HG02588 (cell line): ENCODE results near the gene ACOX3.
"Not testable (repeated sequence)": the region's sequence is repeated elsewhere in the genome, so short reads cannot be mapped to it uniquely, and the experiment has no call there.

Experiments
- ATAC-seq: cut with Tn5 transposase; IDR thresholded peaks from one replicate; pipeline ENCODE4 v1.9.1; 2021; ENCODE audit warnings: mild to moderate bottlenecking, moderate library complexity; ENCODE audit not compliant: unreplicated experiment

Gene ACOX3

DNA sequence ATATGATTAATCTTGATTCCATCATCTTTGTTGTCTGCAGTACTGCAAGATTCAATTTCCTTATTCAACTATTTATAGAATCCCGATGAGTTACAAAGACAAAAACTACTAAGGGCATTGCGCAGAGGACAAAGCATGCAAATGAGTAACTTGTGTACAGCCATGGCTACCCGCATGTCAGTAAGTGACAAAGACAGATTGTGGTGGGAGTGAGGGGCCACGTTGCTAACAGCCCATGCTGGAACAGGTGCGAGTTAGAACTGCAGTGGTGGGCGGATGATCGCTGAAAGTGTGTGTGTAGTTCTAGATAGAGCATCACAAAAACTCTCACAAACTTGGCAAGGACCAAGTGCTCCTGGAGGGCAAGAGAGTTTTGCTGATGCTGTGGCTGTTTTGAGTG, 49.5 kb downstream of the ACOX3 start:
- ATAC-seq = no peak

DNA sequence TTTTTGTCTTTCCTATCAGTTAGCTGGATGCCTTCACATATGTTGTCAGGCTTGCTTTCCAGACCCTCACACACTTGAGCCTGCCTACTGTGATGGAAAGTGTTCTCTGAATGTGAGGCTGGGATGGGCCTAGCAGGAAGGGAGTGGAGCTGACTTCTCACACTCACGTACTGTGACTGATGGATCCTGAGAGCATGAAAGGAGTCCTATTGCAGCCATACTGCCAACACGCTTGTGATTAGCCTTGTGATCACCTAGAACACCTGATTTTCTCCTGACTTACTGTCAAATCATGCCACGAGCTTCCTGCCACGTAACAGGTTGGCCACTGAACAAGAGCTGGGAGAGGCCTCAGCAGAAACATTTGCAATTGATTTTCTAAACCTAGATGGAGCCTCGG, 49.9 kb downstream of the ACOX3 start:
- no peak for ATAC-seq

DNA sequence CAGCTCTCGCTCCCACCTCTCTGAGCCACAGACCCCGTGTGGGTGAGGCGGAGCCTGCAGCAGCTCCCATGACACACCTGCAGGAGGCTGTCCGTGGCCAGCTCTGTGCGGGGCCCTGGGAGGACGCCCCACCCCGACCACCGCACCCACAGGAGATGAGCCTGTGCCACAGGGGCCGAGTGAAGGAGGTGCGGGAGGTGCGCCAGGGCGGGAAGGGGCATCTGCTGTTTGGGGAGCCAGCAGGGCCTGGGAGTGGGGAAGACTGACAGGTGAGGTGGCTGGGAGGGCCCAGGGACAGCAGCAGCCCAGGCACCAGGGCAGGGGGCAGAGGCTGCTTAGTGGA, 52.0 kb downstream of the ACOX3 start:
- ATAC-seq = no peak

DNA sequence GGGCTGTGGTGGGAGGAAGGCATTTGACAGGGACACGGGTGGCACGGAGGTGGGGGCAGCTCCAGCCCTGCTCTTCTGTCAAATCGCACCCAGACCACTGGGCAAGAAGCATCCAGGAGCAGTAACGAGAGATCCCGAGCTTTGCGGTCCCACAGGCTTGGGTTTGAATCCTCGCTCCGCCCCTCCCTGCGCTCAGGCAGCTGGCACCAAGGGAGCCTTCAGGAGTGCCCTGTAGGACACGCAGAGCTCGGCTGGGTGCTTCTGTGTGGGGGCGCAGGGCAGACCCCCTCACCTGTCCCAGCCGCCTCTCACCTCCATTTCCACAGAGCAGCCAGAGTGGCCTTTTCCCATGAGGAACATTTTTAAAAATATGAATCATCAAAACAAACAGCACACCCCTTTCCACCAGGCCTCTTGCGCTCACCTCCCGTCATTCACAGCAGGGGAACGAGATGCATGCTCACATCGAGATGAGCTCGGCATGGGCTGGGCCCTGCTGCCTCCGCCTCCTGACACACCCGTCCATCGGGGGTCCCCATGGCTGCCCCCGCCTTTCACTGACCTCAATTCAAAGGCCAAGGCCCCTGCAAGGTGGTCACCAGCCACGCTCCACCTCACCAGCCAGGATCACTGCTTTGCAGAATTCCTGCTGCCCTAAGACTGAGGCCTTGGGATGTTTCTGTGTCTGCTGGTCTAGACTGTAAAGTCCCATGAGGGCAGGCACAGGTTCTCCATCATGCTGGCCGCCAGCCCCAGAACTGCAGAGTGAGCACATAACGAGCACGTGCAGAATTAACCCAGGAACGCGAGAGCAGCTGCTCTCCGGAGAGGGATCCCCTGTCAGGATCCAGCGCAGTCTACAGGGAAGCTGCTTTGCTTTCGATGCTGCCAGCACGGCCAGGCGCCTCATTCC, 52.7 kb downstream of the ACOX3 start:
- ATAC-seq = no peak

DNA sequence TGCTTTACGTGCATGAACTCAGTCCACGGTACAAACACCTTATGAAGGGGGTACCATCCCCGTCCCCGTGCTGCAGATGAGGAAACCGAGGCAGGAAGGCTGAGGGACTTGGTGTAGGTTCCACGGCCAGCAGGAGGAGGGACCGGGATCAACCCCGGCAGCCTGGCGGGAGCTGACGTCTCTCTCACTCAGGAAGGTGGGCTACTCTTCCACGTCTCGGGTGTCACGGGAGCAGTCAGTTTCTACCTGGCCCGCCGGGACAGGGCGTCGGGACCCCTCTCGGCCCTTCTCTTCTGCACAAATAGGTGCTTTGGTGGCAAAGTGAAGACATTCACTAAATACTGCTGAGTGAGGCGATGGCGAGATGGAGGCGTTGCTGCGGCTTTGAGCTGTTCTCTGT, 53.3 kb downstream of the ACOX3 start:
- ATAC-seq = no peak

DNA sequence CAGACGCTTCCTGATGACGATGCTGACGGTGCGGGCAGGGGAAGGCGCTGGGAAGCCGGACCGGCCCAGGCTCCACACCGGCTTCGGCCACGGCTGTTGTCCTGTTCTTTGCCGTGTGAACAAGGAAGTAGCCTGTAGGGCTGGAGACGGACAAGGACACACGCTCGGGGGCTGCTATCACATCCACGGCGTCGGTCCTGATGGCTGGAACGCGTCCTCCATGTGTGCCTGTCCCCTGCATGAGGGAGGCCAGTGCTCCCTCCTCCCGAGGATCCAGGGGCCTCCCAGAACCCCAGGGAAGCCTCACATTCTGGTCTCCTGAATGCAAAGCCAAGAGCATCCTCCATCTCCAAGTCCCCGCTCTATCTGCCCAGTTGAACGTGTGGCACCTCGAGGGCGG, 53.8 kb downstream of the ACOX3 start:
- ATAC-seq = no peak

DNA sequence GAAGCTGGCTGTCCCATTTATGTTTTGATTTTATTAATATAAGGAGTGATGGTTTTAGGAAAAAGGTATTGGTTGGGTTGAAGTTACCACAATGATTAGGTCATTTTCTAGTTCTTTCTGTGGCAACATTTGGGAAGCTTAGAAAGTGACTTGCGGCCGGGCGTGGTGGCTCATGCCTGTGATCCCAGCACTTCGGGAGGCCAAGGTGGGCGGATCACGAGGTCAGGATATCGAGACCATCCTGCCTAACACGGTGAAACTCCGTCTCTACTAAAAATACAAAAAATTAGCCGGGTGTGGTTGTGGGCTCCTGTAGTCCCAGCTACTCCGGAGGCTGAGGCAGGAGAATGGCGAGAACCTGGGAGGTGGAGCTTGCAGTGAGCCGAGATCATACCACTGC, 54.4 kb downstream of the ACOX3 start:
- ATAC-seq = not testable (repeated sequence)

DNA sequence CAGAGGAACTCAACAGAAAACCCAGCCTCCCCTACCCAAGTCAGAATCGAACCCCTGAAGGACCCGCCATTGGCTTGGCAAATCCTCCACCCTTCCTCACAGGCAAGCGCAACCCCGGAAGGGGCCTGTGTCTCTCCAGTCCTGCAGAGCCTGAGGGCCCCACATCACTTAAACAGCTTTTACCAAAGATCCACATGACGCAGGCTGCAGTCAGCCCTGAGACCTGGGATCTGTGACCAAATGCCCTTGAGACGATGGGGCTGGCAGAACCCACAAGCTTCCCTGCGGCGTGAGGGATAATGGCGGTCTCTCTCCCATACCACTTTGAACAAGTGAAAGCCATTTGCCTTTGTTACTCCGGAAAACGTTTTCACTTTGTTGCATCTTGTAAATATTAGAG, 54.9 kb downstream of the ACOX3 start:
- ATAC-seq = no peak

DNA sequence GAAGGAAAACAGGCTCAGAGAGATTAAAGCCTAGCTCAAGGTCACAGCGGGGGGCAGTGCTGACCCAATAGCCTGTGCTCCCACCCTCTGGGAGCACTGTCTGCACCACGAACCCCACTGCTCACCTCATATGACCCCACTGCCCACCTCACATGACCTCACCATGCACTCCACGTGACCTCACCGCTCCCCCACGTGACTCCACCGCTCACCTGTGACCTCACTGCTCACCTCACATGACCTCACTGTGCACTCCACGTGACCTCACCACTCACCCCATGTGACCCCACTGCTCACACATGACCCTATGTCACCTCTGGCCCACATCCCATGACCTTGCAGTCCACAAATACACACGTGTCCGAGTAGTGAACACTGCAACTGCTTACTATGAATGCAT, 55.4 kb downstream of the ACOX3 start:
- ATAC-seq = no peak

DNA sequence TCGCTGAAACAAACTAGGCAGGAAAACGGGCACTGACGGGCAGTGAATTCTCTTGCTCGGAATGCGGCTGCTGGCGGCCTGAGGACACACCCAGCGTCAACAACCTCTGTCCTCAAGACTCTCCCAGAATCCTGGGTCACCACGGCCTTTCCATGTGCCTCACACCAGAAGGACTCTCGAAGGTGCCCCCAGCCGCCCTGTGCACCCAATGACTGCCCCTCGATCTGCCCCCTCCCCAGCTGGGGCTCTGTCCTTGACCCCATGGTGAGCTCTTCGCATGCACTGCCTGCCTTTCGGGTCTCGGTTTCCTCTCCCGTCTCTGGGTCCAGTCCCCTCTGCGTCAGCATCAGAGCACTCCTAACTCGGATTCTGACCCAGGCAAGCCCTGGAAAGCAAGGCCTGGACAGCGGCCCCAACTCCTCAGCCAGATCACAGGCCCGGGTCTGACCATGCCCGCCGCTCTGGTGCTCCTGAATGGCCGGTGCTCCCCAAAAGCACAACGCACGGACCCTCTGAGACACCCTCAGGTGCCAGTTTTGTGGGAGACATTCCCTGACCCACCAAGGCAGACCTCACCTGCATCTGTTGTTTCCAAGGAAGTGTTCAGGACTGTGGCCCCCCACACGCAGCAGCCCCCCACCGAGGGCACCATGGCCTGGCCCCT, 56.0 kb downstream of the ACOX3 start:
- ATAC-seq = no peak

DNA sequence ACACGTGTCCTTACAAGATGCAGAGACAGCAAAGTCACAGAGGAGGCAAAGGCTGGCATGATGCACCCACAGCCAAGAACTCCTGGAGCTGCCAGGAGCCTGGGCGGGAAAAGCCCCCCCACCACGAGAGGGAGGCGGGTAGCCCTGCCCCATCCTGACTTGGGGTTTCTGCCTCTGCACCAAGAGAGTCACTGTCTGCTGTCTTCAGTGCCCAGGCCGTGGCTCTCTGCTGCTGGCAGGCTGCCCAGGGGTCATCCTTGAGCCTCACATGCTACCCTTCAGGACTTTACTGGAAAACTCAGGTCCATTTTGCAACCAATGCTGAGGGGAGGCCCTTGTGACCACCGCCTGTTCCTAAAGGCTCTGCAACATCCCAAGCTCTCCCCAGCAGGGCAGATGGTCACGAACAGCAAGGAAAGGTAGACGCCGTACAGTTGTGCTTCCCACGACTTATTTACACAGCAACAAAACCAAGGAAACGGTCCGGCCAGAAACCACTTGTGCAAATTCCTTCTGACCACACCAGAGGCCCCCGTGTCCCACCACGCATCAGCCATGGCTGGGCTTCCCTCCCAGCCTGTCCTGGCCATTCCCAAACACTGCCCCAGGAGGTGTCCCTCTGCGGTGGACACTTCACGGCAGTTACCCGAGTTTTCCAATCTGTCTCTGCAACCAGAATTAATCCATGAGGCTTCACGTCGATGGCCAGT, 56.9 kb downstream of the ACOX3 start:
- no peak for ATAC-seq

DNA sequence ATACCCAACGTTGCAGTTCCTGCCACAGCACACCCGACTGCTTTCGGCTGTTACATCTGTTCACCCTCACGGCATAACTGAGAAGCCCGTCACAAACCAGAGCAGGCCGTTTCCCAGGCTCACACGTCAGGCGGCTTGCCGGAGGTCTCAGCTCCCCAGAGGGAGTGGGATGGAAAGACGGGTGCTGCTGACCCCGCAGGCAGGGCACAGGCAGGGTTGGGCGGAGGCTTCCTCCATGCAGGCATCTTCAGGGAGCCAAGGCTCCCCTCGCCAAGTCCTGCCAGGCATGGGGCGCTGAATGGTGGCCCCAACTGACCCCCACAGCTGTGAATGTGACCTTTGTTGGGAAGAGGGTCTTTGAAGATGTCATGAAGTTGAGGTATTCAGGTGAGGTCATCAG, 57.5 kb downstream of the ACOX3 start:
- no peak for ATAC-seq

DNA sequence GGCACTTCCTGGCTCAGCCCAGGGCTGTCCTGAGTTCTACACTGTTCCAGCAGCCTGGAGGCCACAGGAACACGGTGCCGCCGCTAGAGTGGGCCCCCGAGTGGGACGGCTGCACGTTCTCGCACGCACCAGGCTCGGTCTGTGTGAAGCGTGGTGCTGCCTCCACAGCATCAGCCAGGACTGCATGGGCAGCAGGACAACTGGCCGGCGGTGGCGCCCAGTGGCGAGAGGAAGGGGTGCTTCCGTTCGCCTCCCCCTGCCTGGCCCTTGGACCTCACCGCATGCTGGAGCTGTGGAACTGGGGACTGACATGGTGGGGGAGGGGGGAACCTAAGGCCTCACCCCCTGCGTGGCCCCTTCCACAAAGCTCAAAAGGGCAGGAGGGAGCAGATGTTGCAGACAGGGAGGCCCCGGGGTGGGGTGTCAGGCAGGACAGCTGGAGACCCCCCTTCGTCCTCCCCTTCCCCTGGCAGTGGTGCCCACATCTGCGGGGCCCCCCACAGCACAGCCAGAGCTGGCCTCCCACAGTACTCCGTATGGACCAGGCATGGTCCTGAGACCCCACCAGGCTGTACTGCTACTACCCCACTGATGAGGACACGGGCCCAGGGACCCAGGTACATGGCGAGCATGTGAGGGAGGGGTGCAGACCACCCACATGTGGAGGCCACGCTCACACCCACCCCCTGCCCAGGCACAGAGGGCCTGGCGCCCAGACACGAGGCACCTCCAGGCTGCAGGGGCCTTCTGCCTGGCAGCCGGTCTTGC, 58.5 kb downstream of the ACOX3 start:
- ATAC-seq = no peak

DNA sequence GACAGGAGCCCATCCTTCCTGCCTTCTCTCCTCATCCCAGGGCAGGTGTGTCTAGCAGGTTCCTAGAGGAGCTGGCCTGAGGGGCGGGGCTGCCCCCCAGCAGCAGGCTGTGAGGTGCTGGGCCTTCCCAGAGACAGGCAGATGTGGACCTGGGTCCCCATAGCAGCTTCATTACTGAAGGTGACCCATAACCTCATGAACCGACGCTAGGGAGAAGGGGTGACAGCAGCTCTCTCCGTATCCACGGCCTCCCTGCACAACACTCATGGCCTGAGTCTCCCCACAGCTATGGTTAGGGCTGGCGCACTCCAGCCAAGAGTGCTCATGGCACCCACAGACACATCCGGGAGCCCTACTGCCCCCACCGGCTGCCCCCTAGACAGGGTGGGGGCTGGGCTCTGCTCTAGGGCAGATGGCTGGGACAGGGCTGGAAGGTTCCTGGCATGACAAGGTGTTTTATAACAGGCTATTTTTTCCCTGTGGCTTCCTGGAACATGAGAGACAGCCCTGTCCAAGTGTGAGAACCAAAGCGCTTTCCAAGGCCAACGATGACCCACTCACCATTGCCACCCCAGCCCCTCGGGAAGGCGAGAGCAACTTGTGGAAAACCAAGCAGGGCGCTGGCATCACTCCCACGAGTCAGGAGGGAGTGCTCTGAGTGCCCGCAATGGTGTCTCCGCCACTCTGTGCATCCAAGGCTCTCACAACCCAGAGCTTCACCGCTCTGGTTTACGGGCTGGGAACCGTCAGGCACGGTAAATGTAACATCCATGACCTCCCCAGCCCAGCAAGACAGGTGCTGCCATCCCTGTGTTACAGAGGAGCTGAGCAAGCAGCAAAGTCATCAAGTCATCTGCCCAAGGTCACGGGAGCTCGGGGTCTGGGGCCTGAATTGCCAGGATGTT, 59.8 kb downstream of the ACOX3 start:
- ATAC-seq = no peak

DNA sequence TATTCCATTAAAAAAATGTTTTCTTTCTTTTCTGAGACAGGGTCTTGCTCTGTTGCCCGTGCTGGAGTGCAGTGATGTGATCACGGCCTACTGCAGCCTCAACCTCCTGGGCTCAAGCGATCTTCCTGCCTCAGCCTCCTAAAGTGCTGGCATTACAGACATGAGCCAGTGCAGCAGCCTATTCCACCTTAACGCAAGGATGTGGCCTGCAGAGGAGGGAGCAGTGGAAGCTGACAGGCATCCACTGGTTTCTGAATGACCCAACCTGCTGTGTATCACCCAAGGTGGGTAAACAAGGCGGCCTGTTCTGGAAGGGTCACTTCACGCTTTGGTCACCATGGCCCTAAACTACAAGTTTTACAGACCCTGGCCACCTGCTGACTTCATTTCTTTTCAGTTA, 60.8 kb downstream of the ACOX3 start:
- no peak for ATAC-seq

DNA sequence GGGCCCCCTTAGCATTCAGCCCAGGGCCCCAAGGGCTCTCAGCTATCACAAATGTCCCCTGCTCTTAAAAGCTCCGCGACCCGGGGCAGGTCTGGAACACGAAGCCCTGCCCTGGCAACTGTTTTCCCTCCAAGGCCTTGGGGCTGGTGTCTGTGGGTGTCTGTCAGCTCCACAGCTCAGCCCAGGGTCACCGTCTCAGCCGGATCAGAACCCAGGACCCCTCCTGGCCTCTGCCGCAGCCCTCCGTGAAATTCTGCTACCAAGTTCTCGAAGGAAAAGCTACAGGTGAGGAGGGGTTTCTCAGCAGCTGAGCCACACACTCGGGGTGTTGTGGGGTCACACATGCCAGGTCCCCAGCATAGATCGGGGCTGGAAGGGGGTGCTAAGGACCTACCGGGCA, 61.2 kb downstream of the ACOX3 start:
- ATAC-seq = no peak

DNA sequence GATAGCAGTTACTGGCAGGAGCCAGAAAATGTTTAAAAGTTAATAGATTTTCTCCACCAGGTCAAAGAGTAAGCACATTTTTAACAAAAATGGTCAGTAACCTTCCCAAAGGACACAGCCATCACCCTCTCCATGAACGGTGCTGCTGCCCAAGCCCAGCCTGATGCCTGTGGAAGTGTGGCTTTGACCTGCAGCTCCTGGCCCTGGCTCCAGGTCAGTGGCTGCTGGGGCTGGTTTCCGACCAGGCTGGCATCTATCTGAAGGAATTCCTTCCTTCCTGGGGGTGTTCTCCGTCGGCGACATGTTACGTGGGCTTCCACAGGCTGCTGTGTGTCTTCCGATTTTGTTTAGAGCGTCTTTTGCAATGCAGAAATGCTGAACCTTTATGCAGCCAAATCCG, 61.7 kb downstream of the ACOX3 start:
- ATAC-seq = no peak

DNA sequence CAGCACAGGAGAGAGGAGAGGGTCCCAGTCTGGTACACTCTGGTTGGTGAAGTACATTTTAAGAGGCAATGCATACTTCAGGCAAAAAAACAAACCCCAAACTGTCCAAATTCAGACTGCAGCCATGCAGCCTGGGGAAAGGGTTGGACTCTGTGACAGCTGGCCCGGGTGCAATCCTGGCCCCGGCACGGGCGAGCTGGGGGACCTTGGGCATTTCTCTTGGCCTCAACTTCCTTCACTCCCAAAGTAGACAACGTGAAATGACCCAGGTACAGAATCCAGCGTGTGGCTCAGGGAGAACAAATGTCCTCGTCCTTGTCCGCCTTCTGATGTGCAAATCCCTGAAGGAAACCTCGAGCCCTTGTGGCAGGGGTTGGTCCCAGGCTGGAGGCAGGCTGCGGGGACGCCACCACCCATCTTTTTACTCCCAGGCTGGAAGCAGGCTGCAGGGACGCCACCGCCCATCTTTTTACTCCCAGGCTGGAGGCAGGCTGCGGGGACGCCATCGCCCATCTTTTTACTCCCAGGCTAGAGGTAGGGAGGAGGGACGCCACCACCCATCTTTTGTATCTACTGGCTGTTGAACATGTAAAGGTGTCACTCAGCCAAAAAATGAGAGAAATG, 62.3 kb downstream of the ACOX3 start:
- ATAC-seq = no peak
